IPS DF 6.9 (cell line): ENCODE data around the gene KCNIP1.

ENCODE experiments used
- DNase-seq: peaks from one replicate; pipeline ENCODE4 v3.0.0-alpha.2; 2013; ENCODE audit warnings: low read depth, low spot score
- H3K27ac ChIP-seq: one replicate; pipeline ENCODE4 v1.5.1; 2013; ENCODE audit warnings: low read length, control low read depth
- H3K27me3 ChIP-seq: 2 replicates; pipeline ENCODE4 v1.6.1; 2013; ENCODE audit warnings: mild to moderate bottlenecking, low read length; ENCODE audit not compliant: control insufficient read depth, insufficient read depth
- H3K36me3 ChIP-seq: 2 replicates; pipeline ENCODE4 v1.6.1; 2013; ENCODE audit warnings: low read length; ENCODE audit not compliant: control insufficient read depth, insufficient read depth
- H3K4me1 ChIP-seq: 2 replicates; pipeline ENCODE4 v1.6.1; 2013; ENCODE audit warnings: low read length; ENCODE audit not compliant: control insufficient read depth, insufficient read depth
- H3K4me3 ChIP-seq: 2 replicates; pipeline ENCODE4 v1.5.1; 2013; ENCODE audit warnings: mild to moderate bottlenecking, low read length
- H3K9me3 ChIP-seq: 2 replicates; pipeline ENCODE4 v1.6.1; 2013; ENCODE audit warnings: low read length, inconsistent platforms; ENCODE audit not compliant: control insufficient read depth, insufficient read depth
- WGBS: extraction: QIAGEN DNeasy Blood & Tissue Kit; methylation state at CpG from one replicate; pipeline ENCODE4 v1.1.7; 2013; ENCODE audit warnings: mixed read lengths, missing lambda C conversion rate; ENCODE audit not compliant: insufficient read length, insufficient coverage; 5-methylcytosine and 5-hydroxymethylcytosine counted together

Gene KCNIP1

GRCh38 chr5:170641589-170642031 is 137.8 kb downstream of the KCNIP1 start:
- Histone ChIP-seq H3K4me3 (no peak overlapping the region), H3K27ac (no peak overlapping the region), H3K4me1 (peaks cover 2% of the 10 kb centered on the region; the same call in 1 of the 2 replicates), H3K27me3 (no peaks in the 10 kb centered on the region), H3K9me3 (no peaks in the 10 kb centered on the region), H3K36me3 (no peaks in the 10 kb centered on the region)
- WGBS: no CpG with 5 or more reads among the region's 15 CpGs
- no peak for DNase-seq

GRCh38 chr5:170642066-170642735 is 138.4 kb downstream of the KCNIP1 start:
- Histone ChIP-seq H3K4me1 (peaks cover 2% of the 10 kb centered on the region; the same call in 1 of the 2 replicates), H3K4me3 (no peak overlapping the region), H3K36me3 (no peaks in the 10 kb centered on the region), H3K9me3 (no peaks in the 10 kb centered on the region), H3K27ac (no peak overlapping the region), H3K27me3 (no peaks in the 10 kb centered on the region)
- no peak for DNase-seq
- no CpG with 5 or more reads among the region's 18 CpGs for WGBS

GRCh38 chr5:170642776-170643436 is 139.1 kb downstream of the KCNIP1 start:
- DNase-seq: no peak
- H3K27me3 ChIP-seq: no peaks in the 10 kb centered on the region
- peaks cover 2% of the 10 kb centered on the region; the same call in 1 of the 2 replicates for H3K4me1 ChIP-seq
- H3K27ac ChIP-seq: no peak overlapping the region
- WGBS: no CpG with 5 or more reads among the region's 3 CpGs
- H3K36me3 ChIP-seq: no peaks in the 10 kb centered on the region
- H3K4me3 ChIP-seq: no peak overlapping the region
- H3K9me3 ChIP-seq: no peaks in the 10 kb centered on the region

GRCh38 chr5:170643591-170643990 is 139.8 kb downstream of the KCNIP1 start:
- H3K27ac ChIP-seq: no peak overlapping the region
- WGBS: no CpG with 5 or more reads among the region's 6 CpGs
- no peaks in the 10 kb centered on the region for H3K27me3 ChIP-seq
- no peaks in the 10 kb centered on the region for H3K9me3 ChIP-seq
- H3K4me1 ChIP-seq: peaks cover 2% of the 10 kb centered on the region; the same call in 1 of the 2 replicates
- DNase-seq: no peak
- no peak overlapping the region for H3K4me3 ChIP-seq
- no peaks in the 10 kb centered on the region for H3K36me3 ChIP-seq

DNA sequence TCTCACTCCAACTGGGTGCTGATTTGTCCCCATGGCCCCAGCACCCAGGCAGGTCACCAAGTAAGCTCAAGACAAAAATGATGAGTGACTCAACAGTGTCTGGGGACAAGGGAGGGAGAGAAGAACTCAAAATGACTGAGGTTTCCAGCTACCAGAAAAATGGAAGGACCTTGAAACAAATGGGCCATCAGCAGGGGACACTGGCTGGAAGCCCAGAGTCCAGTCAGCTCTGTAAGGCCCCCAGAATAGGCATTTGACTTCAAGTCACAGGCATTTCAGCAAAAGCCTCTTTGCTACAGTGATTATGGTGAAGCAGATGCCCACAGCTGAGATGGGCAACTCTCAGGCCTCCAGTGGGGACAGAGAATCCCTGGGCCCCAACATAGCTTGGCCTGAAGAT is 140.7 kb downstream of the KCNIP1 start:
- DNase-seq: no peak
- no peak overlapping the region for H3K27ac ChIP-seq
- no peaks in the 10 kb centered on the region for H3K36me3 ChIP-seq
- no peaks in the 10 kb centered on the region for H3K27me3 ChIP-seq
- no peak overlapping the region for H3K4me3 ChIP-seq
- no peaks in the 10 kb centered on the region for H3K9me3 ChIP-seq
- H3K4me1 ChIP-seq: no peaks in the 10 kb centered on the region

DNA sequence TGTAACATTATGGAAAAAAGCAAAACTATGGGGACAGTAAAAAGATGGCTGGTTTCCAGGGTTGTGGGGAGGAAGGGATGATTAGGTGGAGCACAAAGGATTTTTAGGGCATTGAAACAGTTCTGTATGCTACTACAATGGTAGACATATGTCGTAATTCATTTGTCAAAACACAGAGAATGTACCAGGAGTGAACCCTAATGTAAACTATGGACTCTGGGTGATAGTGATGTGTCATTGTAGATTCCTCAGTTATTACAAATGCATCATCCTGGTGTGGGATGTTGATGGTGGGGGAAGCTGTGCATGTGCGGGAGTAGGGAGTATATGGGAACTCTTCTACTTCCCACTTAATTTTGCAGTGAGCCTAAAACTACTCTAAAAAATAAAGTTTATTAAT is 144.7 kb downstream of the KCNIP1 start:
- no peaks in the 10 kb centered on the region for H3K4me1 ChIP-seq
- H3K36me3 ChIP-seq: no peaks in the 10 kb centered on the region
- H3K9me3 ChIP-seq: no peaks in the 10 kb centered on the region
- no CpG with 5 or more reads among the region's 2 CpGs for WGBS
- no peak overlapping the region for H3K27ac ChIP-seq
- no peak for DNase-seq
- H3K27me3 ChIP-seq: no peaks in the 10 kb centered on the region
- H3K4me3 ChIP-seq: no peak overlapping the region

- H3K36me3 ChIP-seq: no peaks in the 10 kb centered on the region
- WGBS: no CpG with 5 or more reads among the region's 2 CpGs
- no peak overlapping the region for H3K27ac ChIP-seq
These were observed 147.0 kb downstream of the KCNIP1 start for GRCh38 chr5:170650850-170651249.

GRCh38 chr5:170651604-170652277 is 147.9 kb downstream of the KCNIP1 start:
- Histone ChIP-seq H3K27me3 (no peaks in the 10 kb centered on the region), H3K9me3 (no peaks in the 10 kb centered on the region), H3K4me1 (no peaks in the 10 kb centered on the region), H3K36me3 (no peaks in the 10 kb centered on the region), H3K27ac (no peak overlapping the region), H3K4me3 (no peak overlapping the region)
- DNase-seq: no peak
- WGBS: no CpG with 5 or more reads among the region's 11 CpGs

More at GRCh38 chr5:170650850-170651249, 147.0 kb downstream of the KCNIP1 start:
- H3K4me1 ChIP-seq: no peaks in the 10 kb centered on the region
- no peaks in the 10 kb centered on the region for H3K27me3 ChIP-seq
- H3K9me3 ChIP-seq: no peaks in the 10 kb centered on the region
- no peak overlapping the region for H3K4me3 ChIP-seq
- no peak for DNase-seq

DNA sequence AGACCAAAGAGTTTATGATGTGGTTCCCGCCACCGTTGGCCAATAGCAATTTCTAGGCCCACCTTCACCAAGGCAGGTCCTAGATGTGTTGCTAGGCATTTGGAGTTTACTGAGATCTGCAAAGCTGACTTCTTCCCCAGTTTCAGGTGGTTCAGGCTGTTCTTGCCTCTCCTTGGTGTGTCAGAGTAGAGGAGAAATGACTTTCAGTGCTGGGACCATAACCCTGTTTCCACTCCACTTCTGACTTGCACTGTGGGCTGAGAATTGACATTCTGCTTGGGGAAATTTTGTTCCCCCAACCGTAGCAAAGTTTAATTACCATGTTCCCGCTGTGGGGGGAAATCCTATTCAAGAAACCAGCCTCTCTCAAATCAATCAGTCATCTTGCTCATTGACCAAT is 151.7 kb downstream of the KCNIP1 start:
- no peak overlapping the region for H3K4me3 ChIP-seq
- no peaks in the 10 kb centered on the region for H3K27me3 ChIP-seq
- no peak for DNase-seq
- H3K4me1 ChIP-seq: no peaks in the 10 kb centered on the region
- no CpG with 5 or more reads among the region's 4 CpGs for WGBS
- no peak overlapping the region for H3K27ac ChIP-seq
- H3K36me3 ChIP-seq: no peaks in the 10 kb centered on the region
- H3K9me3 ChIP-seq: no peaks in the 10 kb centered on the region

DNA sequence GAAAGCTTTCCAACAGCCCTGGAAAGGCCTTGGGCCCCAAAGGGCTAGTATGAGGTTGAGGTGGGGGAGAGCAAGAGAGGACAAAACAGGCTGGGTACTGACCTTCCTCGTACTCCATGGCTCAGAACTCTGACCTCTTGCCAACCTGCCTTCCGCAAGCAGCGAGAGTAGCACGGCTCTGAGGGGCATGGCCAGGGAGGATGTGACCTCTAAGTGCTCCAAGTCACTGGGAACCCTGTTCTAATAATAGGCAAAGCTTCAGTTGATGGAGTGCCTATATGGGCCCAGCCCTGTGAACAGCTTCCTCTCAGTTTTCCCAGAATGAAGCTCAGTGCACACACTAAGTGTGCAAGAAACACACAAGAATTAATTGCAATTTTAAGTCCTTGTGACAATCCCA is 152.1 kb downstream of the KCNIP1 start:
- H3K9me3 ChIP-seq: no peaks in the 10 kb centered on the region
- no CpG with 5 or more reads among the region's 4 CpGs for WGBS
- no peaks in the 10 kb centered on the region for H3K27me3 ChIP-seq
- no peak overlapping the region for H3K27ac ChIP-seq
- DNase-seq: no peak
- H3K36me3 ChIP-seq: no peaks in the 10 kb centered on the region
- H3K4me1 ChIP-seq: no peaks in the 10 kb centered on the region
- no peak overlapping the region for H3K4me3 ChIP-seq
